Embryonic facial prominence (tissue), 1 donor: ENCODE results near the gene ZNF124.
"Not testable (repeated sequence)": the region's sequence is repeated elsewhere in the genome, so short reads cannot be mapped to it uniquely, and the experiment has no call there.

Source experiments
- DNase-seq: peaks from one replicate; pipeline ENCODE4 v3.0.0-alpha.2; 2016; ENCODE audit errors: extremely low spot score

Gene ZNF124

GRCh38 chr1:247172996-247173395, 1.2 kb upstream of the ZNF124 start:
- DNase-seq: no peak

GRCh38 chr1:247171443-247171842, 377 bp downstream of the ZNF124 start:
- DNase-seq: not testable (repeated sequence)

DNA sequence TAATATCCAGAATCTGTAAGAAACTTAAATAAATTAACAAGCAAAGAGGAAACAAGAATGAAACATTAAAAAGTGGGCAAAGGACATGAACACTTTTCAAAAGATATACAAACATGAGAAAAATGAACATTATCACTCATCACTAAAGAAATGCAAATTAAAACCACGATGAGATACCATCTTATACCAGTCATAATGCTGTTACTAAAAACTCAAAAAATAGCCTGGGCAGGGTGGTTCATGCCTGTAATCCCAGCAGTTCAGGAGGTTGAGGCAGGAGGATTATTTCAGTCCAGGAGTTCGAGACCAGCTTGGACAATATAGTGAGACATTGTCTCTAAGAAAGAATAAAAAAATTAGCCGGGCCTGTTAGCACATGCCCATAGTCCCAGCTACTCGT, 6.1 kb downstream of the ZNF124 start:
- no peak for DNase-seq

DNA sequence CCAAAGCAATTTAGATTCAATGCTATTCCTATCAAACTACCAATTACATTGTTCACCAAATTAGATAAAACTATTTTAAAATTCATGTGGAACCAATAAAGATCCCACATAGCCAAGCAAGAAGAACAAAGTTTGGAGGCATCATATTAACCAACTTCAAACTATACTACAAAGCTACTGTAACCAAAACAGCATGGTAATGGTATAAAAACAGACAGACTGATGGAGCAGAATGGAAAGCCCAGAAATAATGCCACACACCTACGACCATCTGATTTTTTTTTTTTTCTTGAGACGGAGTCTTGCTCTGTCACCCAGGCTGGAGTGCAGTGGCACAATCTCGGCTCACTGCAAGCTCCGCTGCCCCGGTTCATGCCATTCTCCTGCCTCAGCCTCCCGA, 7.1 kb downstream of the ZNF124 start:
- DNase-seq: no peak

- DNase-seq: no peak
Observed at GRCh38 chr1:247156787-247157232, 15.0 kb downstream of the ZNF124 start.

DNA sequence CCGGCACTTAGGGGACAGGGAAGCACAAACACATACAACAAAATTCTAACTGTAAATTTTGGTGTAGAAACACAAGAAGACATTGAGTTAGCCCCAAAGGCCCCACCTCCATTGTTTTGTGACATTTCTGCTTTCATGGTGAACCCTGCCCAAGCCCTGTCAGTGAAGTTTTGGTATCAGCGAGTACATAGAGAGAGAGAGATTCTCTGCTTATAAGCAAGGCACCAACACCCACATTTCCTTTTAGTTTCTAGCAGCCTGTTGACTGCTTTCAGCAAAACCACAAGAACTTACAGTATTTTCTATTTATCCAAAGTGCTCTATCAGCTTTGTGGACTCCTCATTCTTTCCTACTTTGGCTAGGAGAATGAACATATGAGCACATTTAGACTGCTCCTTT, 24.0 kb downstream of the ZNF124 start:
- DNase-seq: no peak

DNA sequence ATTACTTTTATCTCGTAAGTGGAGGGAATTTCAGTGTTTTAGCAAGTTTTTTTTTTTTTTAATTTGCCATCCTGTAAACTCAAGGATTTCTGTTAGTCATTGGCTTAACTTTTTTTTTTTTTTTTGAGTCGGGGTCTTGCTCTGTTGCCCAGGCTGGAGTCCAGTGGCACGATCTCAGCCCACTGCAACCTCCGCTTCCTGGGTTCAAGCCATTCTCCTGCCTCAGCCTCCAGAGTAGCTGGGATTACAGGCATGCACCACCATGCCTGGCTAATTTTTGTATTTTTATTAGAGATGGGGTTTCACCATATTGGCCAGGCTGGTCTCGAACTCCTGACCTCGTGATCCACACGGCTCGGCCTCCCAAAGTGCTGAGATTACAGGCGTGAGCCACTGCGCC, 24.7 kb downstream of the ZNF124 start:
- not testable (repeated sequence) for DNase-seq

GRCh38 chr1:247146671-247147070, 25.1 kb downstream of the ZNF124 start:
- no peak for DNase-seq

GRCh38 chr1:247145279-247145678, 26.5 kb downstream of the ZNF124 start:
- DNase-seq: no peak

GRCh38 chr1:247139557-247139956, 32.3 kb downstream of the ZNF124 start:
- not testable (repeated sequence) for DNase-seq

DNA sequence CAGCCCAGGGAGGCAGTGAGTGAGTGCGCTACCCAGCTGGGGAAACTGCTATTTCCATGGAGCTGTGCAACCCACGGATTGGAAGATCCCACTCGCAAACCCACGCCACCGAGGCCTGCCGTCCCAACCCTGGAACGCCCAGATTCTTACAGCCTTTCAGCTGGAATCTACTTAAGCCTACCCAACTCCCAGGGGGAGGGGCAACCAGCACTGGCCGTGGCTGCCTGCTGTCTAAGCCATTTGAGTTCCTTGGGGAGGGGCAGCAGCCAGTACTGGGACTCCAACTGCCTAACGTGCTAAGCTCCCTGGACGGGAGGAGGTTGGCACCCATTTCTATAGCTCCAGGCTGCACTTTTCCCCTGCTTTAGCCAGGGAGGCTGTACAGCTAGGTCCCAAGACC, 40.6 kb downstream of the ZNF124 start:
- no peak for DNase-seq

- DNase-seq: not testable (repeated sequence)
Observed at GRCh38 chr1:247127519-247128282, 44.1 kb downstream of the ZNF124 start.

DNA sequence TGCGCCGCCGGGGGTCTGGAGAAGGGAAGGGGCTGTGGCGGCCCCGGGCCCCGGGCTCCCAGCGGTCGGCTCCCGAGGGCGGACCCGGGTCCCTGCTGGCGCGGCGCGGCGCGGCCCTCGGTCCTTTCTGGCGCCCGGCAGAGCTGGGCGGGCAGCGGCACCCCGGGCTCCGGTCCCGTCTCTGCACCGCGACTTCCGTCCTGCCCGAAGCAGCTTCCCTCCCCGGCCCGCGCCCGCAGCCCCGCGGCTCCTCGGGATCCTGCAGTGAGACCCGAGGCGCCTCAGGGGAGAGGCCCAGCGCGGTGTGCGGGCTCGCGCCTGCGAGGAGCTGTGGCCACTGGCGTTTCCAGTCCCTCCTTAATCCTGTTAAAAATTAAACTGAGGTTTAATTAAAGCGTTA, 45.2 kb downstream of the ZNF124 start:
- not testable (repeated sequence) for DNase-seq

GRCh38 chr1:247126166-247126565, 45.7 kb downstream of the ZNF124 start:
- not testable (repeated sequence) for DNase-seq

DNA sequence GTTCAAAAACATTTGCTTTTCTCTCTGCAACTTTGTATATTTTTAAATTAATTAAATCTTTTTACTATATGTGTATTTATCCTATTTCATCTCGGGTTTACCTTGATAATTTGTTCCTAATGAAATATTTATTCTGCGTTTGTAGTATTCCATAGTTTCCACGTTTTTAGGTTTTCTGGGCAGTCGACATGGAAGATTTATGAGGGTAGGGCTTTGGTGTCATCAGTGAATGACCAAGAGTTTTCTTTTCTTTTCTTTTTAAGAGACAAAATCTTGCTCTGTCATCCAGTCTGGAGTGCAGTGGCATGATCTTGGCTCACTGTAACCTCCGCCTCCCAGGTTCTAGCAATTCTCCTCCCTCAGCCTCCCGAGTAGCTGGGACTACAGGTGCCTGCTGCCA, 50.4 kb downstream of the ZNF124 start:
- no peak for DNase-seq

DNA sequence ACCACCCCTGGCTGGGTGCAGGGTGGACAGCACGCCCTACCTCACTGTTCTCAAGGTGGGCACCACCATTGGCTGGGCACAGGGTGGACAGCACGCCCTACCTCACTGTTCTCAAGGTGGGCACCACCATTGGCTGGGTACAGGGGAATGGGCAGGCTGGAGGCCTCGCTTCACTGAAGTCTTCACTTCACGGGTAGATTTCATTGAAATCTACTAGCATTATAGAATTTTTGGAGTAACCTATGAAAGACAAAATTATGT, 51.5 kb downstream of the ZNF124 start:
- not testable (repeated sequence) for DNase-seq

- no peak for DNase-seq
Observed at GRCh38 chr1:247119600-247120407, 52.0 kb downstream of the ZNF124 start.

- no peak for DNase-seq
Observed at GRCh38 chr1:247118946-247119446, 52.8 kb downstream of the ZNF124 start.

GRCh38 chr1:247115545-247115944, 56.3 kb downstream of the ZNF124 start:
- DNase-seq: no peak

- DNase-seq: no peak
Observed at GRCh38 chr1:247115141-247115510, 56.7 kb downstream of the ZNF124 start.

GRCh38 chr1:247114351-247115140, 57.3 kb downstream of the ZNF124 start:
- no peak for DNase-seq

DNA sequence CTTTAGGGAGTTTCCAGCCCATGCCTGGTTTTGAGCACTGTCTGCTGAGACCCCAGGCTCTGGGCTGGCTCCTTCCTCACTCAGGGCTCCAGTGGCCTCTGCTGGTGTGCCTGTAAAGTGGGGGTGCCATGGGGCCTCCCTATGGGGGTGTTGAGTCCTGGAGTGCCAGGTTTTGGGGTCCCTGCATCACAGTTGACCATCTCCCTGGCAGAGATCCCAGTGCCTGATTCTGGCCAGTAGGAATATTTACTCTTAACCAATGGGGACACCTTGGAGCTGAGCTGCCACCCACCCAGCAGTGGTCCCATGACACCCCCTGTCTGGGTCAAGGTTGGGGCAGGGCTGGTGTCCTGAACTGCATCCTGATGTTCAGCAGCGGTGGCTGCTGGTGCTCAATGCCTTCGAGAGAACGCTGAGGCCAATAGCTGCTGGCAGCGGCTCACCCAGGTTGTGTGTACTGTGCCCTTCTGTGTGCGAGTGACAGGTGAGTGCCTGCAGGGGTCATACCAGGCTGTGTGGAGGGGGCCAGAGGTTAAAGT, 58.0 kb downstream of the ZNF124 start:
- no peak for DNase-seq
